HL-60 (cell line): ENCODE measurements around the gene P2RY14.

Experiments used
- DNase-seq, 2 experiments: peaks; one replicate each; pipeline ENCODE4 v3.0.0-alpha.2; 2010 to 2020; ENCODE audit warnings: low read depth in 1 of 2, low spot score in 1 of 2
- H3K27ac ChIP-seq: fragments of 250-450 bp; sonication (Bioruptor Pico); replicated peaks from 2 replicates; pipeline ENCODE4 v1.5.1; 2020; ENCODE audit warnings: mild to moderate bottlenecking, moderate library complexity
- H3K27me3 ChIP-seq: fragments of 250-450 bp; sonication (Bioruptor Pico); 2 replicates; pipeline ENCODE4 v1.5.1; 2021; ENCODE audit warnings: mild to moderate bottlenecking, moderate library complexity; ENCODE audit not compliant: insufficient read depth, poor library complexity, severe bottlenecking
- H3K4me3 ChIP-seq: replicated peaks from 2 replicates; pipeline ENCODE4 v1.5.1; 2011; ENCODE audit warnings: mild to moderate bottlenecking, control low read depth, low read length; ENCODE audit not compliant: insufficient read depth
- GABPA ChIP-seq: IDR thresholded peaks from 2 replicates; pipeline ENCODE4 v1.6.1; 2012; ENCODE audit warnings: low read depth
- POLR2AphosphoS5 ChIP-seq: IDR thresholded peaks from 2 replicates; pipeline ENCODE4 v1.6.1; 2012; ENCODE audit warnings: low read depth
- SPI1 ChIP-seq: IDR thresholded peaks from 2 replicates; pipeline ENCODE4 v1.6.1; 2012; ENCODE audit warnings: low read depth, mild to moderate bottlenecking, borderline replicate concordance
- TF ChIP-seq, protein P1 (sequence below): IDR thresholded peaks from one replicate; pipeline ENCODE4 v1.5.1; 2011; ENCODE audit warnings: low read length, control low read depth, inconsistent platforms; ENCODE audit not compliant: insufficient read depth
- TF ChIP-seq, protein P2 (sequence below): IDR thresholded peaks from 2 replicates; pipeline ENCODE4 v1.6.1; 2012; ENCODE audit warnings: low read depth; ENCODE audit not compliant: insufficient replicate concordance

The P2RY14 gene

DNA sequence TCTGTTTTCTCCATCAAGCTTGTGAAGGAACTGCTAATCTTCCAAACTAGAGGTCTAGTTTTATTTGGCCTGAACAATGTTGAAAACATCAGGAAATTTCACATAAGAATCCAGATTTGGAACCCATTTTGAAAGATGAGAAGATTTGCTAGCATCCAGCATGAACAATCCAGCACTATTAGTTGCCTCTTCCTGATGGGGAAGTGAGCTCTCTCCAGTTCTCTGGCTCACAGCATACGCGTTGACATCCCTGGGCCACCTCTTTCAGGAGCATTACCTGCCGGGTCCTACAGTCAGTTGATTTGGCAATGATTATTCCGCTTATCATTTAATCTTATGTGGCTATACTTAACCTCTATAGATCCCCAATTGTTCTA lies 27.4 kb upstream of the P2RY14 start:
- no peak for DNase-seq
- no peak overlapping the region for H3K27ac ChIP-seq
- H3K4me3 ChIP-seq = no peak overlapping the region
- TF ChIP-seq, protein P1, sequence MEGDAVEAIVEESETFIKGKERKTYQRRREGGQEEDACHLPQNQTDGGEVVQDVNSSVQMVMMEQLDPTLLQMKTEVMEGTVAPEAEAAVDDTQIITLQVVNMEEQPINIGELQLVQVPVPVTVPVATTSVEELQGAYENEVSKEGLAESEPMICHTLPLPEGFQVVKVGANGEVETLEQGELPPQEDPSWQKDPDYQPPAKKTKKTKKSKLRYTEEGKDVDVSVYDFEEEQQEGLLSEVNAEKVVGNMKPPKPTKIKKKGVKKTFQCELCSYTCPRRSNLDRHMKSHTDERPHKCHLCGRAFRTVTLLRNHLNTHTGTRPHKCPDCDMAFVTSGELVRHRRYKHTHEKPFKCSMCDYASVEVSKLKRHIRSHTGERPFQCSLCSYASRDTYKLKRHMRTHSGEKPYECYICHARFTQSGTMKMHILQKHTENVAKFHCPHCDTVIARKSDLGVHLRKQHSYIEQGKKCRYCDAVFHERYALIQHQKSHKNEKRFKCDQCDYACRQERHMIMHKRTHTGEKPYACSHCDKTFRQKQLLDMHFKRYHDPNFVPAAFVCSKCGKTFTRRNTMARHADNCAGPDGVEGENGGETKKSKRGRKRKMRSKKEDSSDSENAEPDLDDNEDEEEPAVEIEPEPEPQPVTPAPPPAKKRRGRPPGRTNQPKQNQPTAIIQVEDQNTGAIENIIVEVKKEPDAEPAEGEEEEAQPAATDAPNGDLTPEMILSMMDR = no peak
- TF ChIP-seq SPI1 (no peak), POLR2AphosphoS5 (no peak), GABPA (no peak)
- TF ChIP-seq, protein P2, sequence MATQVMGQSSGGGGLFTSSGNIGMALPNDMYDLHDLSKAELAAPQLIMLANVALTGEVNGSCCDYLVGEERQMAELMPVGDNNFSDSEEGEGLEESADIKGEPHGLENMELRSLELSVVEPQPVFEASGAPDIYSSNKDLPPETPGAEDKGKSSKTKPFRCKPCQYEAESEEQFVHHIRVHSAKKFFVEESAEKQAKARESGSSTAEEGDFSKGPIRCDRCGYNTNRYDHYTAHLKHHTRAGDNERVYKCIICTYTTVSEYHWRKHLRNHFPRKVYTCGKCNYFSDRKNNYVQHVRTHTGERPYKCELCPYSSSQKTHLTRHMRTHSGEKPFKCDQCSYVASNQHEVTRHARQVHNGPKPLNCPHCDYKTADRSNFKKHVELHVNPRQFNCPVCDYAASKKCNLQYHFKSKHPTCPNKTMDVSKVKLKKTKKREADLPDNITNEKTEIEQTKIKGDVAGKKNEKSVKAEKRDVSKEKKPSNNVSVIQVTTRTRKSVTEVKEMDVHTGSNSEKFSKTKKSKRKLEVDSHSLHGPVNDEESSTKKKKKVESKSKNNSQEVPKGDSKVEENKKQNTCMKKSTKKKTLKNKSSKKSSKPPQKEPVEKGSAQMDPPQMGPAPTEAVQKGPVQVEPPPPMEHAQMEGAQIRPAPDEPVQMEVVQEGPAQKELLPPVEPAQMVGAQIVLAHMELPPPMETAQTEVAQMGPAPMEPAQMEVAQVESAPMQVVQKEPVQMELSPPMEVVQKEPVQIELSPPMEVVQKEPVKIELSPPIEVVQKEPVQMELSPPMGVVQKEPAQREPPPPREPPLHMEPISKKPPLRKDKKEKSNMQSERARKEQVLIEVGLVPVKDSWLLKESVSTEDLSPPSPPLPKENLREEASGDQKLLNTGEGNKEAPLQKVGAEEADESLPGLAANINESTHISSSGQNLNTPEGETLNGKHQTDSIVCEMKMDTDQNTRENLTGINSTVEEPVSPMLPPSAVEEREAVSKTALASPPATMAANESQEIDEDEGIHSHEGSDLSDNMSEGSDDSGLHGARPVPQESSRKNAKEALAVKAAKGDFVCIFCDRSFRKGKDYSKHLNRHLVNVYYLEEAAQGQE = no peak
- no peaks in the 10 kb centered on the region for H3K27me3 ChIP-seq

DNA sequence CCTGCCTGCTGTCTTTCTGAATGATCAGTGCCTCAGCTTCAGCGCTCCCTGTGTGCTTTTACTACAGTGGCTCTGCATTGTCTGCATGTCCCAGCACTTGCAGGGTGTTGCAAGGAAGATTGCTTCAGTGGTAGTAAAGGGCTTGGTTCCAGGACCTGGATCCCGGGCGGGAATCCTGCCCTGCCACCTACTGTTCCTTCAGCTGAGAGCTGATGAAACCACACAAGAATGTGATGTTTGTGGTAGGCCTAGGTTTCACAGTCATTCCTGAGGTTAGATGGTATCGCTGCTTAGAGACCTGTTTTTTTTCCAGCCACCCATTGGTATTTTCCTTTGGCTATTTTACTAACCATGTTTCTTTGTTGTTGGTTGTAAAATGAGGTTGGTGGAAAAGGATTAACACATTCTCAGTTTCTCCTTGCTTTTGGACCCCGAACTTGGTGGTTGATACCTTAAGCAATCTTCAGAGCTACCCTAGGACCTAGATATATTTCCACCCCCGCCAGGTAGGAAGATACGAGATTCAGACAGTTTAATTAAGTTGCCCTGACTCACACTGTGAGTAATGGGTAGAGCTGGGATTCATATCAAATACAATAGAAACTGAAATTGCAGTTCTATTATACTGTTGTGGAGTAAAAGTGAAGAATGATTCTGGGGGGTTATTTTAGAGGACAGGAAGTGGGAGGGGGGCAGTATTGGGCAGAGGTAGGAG lies 26.9 kb upstream of the P2RY14 start:
- Histone ChIP-seq H3K4me3 (no peak overlapping the region), H3K27ac (no peak overlapping the region), H3K27me3 (no peaks in the 10 kb centered on the region)
- TF ChIP-seq, protein P1 = no peak
- no peak for TF ChIP-seq SPI1
- no peak for TF ChIP-seq GABPA
- TF ChIP-seq POLR2AphosphoS5 = no peak
- TF ChIP-seq, protein P2 = no peak
- DNase-seq = no peak

DNA sequence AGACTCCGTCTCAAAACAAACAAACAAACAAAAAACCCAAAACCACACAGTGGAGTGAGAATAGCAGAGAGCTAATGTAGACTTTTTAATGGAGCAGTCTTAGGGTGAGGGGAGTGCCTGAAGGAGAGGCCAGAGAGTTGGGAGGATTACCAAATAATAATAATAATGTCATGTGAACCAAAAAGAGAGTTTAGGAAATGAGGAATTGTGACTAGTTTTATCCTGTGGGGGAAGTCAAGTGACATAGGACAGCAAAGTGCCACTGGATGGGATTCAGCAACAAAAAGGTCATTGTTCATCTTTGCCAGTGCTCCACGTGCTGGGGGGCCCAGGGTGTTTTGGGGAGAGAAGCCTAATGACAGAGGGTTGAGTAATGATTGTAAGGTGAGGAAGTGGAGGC lies 25.4 kb upstream of the P2RY14 start:
- no peaks in the 10 kb centered on the region for H3K27me3 ChIP-seq
- no peak overlapping the region for H3K4me3 ChIP-seq
- no peak for DNase-seq
- TF ChIP-seq POLR2AphosphoS5 (no peak), GABPA (no peak)
- TF ChIP-seq, protein P1 = no peak
- TF ChIP-seq, protein P2 = no peak
- no peak overlapping the region for H3K27ac ChIP-seq
